H54 (cell line): ENCODE measurements around the gene ANKRD16.
"Not testable (repeated sequence)": the region's sequence is repeated elsewhere in the genome, so short reads cannot be mapped to it uniquely, and the experiment has no call there.

Source experiments
- DNase-seq: peaks from one replicate; pipeline ENCODE4 v3.0.0; 2011; ENCODE audit warnings: low spot score, mixed read lengths; ENCODE audit not compliant: insufficient read length
- FAIRE-seq: peaks from 3 replicates; lab custom pipeline; 2011; peaks lifted over from hg19 to GRCh38; lab: Jason Lieb, UNC
- POLR2A ChIP-seq: IDR thresholded peaks from 2 replicates; pipeline ENCODE4 v1.6.1; 2011; ENCODE audit warnings: low read depth, mild to moderate bottlenecking, low read length

Gene ANKRD16

DNA sequence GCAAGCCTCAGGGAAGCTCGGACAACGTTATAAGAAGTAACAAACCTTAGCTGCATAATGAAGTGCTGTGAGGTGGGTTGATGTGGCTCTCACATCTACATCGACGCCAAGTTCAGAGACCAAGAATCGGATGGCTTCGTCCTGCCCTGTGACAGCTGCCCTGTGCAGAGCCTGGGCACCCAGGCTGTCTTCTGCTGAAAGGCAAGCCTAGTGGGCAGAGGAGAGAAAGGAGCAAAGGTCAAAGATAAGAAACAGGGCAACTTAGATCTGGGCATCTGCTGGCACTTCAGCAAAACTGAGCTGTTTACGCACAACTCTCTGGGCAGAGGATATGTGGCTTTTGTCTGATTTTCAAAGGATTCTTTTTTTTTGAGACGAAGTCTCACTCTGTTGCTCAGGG is 6.7 kb downstream of the ANKRD16 start:
- DNase-seq (no peak), FAIRE-seq (no peak)
- no peak for TF ChIP-seq POLR2A

- not testable (repeated sequence) for FAIRE-seq, DNase-seq
These were observed 12.7 kb downstream of the ANKRD16 start for GRCh38 chr10:5877041-5877440.

DNA sequence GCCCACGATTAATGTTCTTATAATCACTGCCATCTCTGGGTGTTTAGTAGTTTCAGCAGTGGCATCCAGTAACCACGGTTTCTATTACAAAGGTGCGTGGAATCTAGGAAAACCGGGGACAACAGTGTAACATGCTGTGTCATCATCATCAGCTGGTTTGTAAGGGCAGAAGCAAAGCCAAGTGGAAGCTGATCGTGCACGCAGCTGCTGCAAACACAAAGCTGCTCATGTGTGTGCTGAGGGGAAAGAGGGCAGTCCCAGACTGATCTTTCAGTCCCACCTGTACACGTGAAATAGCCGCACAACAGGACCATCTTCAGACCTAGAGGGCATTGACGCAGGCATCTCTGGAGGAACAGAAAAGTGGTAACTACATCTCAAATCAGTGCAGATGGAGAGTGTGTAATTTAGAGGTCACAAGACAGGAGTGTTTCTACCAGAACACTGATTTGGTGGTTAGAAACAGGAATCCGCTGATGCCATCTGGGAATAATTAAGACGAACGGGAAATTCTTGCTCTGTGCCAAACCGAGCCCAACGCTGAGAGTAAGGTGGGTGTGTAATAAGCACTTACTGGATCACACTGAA is 13.4 kb downstream of the ANKRD16 start:
- DNase-seq (no peak), FAIRE-seq (no peak)
- no peak for TF ChIP-seq POLR2A

- no peak for TF ChIP-seq POLR2A
- FAIRE-seq, result no peak
- peak; percentile 33 for DNase-seq
These were observed 16.1 kb downstream of the ANKRD16 start for GRCh38 chr10:5873515-5873995.

DNA sequence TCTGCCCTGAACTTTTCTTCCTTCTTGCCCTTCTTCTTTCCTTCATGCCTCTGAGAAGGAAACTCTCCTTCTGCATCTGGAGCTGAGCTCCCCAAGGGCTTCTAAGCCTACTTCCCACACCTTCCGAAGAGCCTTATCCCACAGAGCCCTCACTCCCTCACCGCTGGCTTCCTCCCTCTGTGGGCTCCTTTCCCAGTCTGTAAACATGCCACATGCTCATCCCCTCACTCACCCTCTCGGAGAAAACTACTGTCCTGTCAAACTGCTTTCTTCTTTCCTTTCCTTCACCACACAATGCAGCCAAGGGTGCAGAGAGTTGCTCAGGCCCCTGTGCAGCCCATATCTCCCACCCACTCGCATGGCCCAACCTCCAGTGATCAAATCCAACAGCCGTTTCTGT is 18.1 kb downstream of the ANKRD16 start:
- FAIRE-seq (no peak), DNase-seq (no peak)

GRCh38 chr10:5869156-5869555 is 20.5 kb downstream of the ANKRD16 start:
- FAIRE-seq, result no peak
- DNase-seq, result no peak
- no peak for TF ChIP-seq POLR2A

More for the DNA sequence above, 18.1 kb downstream of the ANKRD16 start:
- TF ChIP-seq POLR2A, result no peak

DNA sequence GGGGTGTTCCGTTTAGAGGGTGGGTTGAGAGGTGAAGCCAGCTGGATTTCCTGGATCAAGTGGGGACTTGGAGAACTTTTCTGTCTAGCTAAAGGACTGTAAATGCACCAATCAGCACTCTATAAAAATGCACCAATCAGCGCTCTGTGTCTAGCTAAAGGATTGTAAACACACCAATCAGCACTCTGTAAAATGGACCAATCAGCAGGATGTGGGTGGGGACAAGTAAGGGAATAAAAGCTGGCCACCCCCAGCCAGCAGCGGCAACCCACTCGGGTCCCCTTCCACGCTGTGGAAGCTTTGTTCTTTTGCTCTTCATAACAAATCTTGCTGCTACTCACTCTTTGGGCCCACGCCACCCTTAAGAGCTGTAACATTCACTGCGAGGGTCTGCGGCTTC is 21.3 kb downstream of the ANKRD16 start:
- not testable (repeated sequence) for DNase-seq, FAIRE-seq

- DNase-seq, FAIRE-seq: not testable (repeated sequence)
These were observed 22.5 kb downstream of the ANKRD16 start for GRCh38 chr10:5867091-5867615.

DNA sequence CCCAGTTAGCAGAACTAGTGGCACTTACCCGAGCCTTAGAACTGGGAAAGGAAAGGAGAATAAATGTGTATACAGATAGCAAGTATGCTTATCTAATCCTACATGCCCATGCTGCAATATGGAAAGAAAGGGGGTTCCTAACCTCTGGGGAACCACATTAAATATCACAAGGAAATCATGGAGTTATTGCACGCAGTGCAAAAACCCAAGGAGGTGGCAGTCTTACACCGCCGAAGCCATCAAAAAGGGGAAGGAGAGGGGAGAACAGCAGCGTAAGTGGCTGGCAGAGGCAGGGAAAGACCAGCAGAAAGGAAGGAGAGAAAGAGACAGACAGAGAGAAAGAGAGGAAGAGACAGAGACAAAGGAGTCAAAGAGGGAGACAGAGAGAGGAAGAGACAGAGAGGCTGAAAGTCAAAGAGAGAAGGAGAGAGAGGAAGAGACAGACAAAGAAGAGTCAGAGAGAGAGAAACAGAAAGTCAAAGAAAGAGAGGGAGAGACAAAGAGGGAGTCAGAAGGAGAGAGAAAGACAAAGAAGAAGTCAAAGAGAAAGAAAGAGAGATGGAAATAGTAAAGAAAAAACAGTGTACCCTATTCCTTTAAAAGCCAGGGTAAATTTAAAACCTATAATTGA is 23.1 kb downstream of the ANKRD16 start:
- FAIRE-seq, DNase-seq: not testable (repeated sequence)

GRCh38 chr10:5862981-5863685 is 26.6 kb downstream of the ANKRD16 start:
- FAIRE-seq, DNase-seq: not testable (repeated sequence)

DNA sequence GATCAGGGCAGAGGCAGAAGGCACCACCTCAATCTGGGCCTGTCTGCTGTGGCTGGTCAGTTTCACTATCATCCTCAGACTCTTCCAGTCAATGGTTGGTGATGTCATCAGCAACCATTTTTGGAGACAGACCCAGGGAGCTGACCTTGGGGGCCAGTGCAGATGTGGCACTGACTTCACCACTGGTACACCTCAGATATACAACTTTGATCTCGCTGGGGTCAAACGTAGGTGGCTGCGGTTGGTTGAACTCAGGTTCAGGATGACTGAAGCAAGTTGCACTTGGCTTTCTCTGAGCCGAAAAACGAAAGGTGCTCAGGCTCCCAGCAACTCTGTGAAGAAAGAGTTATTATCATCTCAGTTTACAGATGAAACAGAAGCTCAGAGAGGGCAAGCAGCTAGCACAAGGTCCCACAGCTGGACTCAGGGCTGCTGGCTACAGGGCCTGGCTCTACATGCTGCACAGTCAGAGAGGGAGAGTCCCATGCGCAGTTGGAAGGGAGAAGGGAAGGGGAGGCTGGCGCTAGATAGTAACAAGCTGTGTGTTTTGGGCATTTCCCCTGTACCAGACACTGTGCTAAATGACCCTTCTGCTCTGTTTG is 27.2 kb downstream of the ANKRD16 start:
- FAIRE-seq (no peak), DNase-seq (no peak)
- no peak for TF ChIP-seq POLR2A

DNA sequence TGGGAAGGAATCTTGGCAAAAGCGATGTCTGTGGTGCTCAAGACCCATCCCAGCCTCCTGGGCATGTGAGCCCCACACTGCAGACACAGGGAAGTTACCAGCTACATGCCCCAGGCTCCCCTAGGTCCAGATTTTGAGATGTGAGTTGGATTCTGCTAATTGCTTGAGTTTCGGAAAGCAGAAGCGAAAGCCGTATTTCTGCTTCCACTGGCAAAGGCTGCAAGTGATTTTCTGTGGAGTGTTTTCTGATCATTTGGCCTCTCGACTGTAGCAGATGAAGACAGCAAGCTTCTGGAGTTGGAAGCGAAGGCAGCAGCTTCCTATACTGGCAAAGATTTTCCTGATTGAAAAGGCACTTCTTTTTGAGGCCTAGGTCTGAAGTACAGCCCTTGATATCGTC is 29.6 kb downstream of the ANKRD16 start:
- DNase-seq (no peak), FAIRE-seq (no peak)
- TF ChIP-seq POLR2A, result no peak

- no peak for FAIRE-seq
These were observed 30.9 kb downstream of the ANKRD16 start for GRCh38 chr10:5858811-5859210.

DNA sequence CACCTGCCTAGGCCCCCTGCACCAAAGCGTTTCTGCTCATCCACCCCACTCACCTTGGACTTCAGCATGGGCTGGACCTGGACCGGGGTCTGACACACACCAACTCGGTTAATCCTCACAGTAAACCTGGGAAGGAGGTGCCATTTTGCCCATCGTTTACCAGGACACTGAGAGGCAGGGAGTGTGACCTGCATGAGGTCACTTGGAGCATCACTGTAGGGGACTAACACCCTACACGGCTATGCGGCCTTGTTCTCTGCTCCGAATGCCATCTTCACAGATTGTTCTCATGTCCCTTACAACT is 33.0 kb downstream of the ANKRD16 start:
- TF ChIP-seq POLR2A, result no peak
- DNase-seq (no peak), FAIRE-seq (no peak)

More at GRCh38 chr10:5858811-5859210, 30.9 kb downstream of the ANKRD16 start:
- no peak for DNase-seq
- TF ChIP-seq POLR2A, result no peak
